ENCODE measurements around the gene PRRG1.
"Not testable (repeated sequence)": the region's sequence is repeated elsewhere in the genome, so short reads cannot be mapped to it uniquely, and the experiment has no call there.

The PRRG1 gene

DNA sequence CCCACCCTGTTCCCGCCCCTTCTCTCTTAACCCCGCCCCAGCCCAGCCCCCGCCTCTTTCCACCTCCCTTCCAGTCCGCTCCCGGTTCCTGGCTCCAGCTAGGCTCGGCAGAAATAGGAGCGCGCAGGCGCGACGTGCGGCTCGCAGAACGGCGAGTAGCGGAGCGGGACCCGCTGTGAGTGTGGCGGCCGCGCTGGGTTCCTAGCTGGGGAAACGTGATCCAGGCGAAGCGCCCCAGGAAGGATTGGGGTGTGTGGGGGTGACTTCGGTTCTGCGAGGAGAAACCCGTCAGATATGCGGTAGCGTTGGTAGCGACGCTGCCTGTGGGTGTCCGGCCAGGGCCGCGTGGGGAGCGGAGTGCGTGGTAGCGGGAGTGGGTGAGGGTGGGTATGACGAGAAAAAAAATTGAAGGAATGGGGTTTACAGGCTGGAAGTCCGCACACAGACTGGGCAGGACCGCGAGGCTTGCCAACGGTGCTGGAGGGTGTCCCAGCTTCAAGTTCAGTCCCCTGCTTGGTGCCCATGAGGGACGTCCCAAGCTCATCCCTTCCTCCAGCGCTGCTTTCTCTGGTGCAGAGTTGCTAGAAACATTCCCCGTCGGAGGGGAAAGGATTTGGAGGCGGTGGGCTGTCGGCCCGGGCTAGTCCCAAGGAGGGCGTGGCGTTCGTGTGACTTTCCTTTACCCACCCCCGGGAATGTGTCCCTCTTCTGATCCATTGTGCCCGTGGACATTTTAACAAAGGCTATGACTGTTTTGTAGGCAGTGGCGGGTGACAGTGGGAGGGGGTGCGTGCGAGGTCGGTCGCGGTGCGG is at the start of gene PRRG1:
TSS of gene PRRG1 (plus strand) at position 144 of the 813 bp plus-strand sequence. CDS start 56,886 bp downstream, outside the sequence.
- no peak for DNase-seq (ENCODE audit: low read depth)

GRCh38 chrX:37302569-37302968 is 46.6 kb upstream of the PRRG1 start:
- no peak for DNase-seq (ENCODE audit: low read depth)

GRCh38 chrX:37305238-37305637 is 43.9 kb upstream of the PRRG1 start:
- DNase-seq (ENCODE audit: low read depth) = not testable (repeated sequence)

DNA sequence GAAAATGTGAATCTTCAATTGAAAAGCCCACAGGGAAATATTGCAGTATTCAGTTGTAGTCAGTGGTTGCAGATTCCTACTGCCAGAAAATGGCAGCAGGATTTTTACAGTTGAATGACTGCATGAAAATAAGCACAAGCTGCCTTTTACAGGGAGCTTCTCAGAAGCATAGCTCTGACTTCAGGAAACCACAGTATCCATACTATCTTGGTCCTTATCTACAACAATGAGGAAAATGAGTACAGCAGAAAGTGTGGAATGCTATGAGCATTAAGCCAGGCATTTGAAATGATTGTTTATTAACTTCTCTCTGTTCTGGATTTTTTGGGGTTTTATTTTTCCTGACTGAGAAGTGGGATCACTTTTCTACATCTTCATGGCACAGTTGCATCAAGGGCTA is 34.6 kb upstream of the PRRG1 start:
- DNase-seq (ENCODE audit: low read depth) = no peak

DNA sequence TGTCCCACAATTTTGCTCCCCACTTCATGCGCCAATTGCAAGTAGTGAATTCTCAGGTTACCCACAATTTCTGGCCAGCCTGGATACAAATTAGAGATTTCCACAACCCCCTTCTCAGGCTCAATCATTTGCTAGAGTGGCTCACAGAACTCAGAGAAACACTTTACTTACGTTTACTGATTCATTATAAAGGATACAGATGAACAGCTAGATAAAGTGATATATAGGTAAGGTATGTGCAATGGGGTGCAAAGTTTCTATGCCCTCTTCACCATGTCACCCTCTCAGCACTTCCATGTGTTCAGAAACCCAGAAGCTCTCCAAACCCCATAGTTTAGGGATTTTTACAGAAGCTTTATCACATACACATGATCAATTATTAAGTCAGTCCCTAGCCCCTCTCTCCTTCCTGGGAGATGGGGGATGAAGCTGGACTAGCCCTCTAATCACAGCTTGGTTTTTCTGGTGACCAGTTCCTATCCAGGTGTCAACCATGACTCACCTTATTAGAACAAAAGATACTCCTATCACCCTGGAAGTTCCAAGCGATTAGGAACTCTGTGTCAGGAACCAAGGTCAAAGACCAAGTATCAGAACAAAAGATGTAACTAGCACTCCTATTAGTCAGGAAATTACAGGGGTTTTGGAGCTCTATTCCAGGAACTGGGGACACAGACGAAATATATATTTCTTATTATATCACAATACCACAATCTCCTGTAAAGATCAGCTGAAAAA is 33.5 kb upstream of the PRRG1 start:
- no peak for DNase-seq (ENCODE audit: low read depth)

- DNase-seq (ENCODE audit: low read depth) = no peak
Observed at GRCh38 chrX:37320541-37321203, 28.5 kb upstream of the PRRG1 start.

- DNase-seq (ENCODE audit: low read depth) = no peak
Observed at GRCh38 chrX:37330642-37331041, 18.5 kb upstream of the PRRG1 start.

- DNase-seq (ENCODE audit: low read depth) = no peak
Observed at GRCh38 chrX:37331546-37331945, 17.6 kb upstream of the PRRG1 start.

DNA sequence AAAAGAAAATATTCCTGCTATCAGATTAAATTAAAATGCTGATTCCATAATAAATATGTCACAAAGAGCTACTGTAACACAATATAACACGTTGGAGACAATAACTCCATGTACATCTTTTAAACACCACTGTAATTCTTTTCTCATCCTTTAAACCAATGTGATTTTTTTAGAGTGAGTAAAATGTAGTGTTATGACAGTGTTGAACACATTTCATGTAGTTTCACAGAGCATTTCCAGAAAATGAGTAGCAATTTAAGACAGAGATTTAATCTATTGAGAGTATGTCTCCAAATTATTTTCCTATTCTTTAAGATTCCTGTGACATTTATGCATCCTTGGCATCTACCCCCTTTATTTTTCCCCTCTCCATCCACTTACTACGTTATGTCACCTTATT is 17.1 kb upstream of the PRRG1 start:
- no peak for DNase-seq (ENCODE audit: low read depth)

DNA sequence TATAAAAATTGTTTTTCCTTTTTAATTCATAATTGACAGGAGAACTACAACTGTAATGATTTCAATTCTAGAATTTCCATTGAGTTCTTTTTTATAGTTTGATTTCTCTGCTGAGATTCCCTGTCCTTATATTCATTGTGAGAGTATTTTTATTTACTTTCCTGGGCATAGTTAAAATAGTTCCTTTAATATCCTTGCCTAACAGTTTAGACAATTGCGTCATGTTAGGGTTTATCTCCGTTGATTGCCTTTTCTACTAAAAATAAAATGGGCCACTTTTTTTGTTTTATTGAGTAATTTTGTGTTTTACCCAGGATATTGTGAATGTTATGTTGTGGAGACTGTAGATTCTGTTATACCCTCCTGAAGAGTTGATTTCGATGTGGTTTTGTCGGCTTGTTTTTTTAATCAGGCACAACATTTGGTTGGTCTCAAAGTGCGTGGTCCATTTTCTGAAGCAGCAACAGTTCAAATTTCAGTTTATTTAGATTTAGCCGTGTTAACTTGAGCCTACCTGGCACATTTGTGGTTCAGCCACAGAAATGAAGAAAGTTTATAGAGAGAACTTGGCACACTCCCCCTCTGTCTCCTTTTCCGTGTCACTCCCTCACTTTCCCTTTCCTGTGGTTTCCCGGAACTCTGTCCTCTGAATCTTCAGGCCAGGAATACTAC is 16.0 kb upstream of the PRRG1 start:
- no peak for DNase-seq (ENCODE audit: low read depth)

DNA sequence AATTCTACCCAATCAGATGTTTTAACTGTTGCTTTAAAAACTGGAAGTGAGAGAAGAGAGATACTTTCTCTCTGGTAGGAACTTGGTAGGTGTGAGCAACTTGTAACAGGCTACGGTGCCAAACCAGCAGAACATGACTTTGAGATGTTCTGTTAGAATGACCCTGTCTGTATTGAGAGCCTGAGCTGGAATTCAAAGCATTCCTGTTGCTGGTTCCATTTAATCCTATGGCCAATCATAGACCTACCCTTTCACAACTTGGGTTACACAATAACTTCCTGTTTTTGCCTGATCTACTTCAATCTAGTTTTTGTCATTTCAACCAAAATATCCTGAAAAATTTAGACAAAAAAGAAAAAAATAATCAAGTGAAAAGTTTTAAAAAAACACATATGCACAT is 1.7 kb upstream of the PRRG1 start:
- no peak for DNase-seq (ENCODE audit: low read depth)

GRCh38 chrX:37348231-37348970 is 763 bp upstream of the PRRG1 start:
- no peak for DNase-seq (ENCODE audit: low read depth)

DNA sequence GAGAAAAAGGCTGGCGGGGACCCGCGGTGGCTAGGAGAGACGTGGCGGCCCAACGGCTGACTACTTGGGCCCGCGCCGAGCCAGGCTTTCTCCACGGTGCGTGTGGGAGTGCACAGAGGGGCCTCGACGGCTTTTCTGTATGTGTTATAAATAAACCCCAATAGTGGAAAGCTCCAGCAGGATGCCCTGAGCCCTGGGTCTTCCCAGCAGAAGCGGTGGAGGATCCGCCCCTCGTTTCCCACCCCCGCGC is 268 bp upstream of the PRRG1 start:
- no peak for DNase-seq (ENCODE audit: low read depth)

DNA sequence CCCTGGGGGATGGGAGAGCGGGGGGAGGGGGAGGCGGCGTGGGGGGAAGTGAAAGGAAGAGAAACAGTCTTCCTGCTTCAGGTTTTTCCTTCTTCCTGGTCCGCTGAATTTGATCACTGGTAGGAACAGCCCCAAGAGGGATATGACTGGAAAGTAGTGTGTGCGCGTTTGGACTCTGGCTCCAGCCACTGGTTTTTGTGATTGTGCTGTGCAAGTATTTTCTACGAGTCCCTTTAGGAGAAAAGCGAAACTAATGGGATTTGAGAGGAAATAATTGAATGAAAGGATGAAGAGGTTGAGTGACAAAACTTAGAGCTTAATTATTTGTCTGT is 836 bp downstream of the PRRG1 start:
- DNase-seq (ENCODE audit: low read depth) = no peak

DNA sequence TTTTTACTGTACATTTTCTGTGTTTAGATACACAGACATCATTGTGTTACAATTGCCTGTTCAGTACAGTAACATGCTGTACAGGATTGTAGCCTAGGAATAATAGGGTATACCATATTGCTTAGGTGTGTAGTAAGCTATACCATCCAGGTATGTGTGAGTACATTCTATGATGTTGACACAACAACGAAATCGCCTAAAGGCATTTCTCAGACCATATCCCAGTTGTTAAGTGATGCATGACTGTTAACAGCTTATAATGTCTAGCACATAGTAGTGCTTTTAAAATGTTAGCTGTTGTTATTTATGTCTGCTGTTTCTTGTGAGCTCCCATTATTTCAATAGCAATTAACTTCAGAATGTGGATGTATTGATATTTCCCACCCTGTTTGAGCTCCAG is 4.5 kb downstream of the PRRG1 start:
- no peak for DNase-seq (ENCODE audit: low read depth)

DNA sequence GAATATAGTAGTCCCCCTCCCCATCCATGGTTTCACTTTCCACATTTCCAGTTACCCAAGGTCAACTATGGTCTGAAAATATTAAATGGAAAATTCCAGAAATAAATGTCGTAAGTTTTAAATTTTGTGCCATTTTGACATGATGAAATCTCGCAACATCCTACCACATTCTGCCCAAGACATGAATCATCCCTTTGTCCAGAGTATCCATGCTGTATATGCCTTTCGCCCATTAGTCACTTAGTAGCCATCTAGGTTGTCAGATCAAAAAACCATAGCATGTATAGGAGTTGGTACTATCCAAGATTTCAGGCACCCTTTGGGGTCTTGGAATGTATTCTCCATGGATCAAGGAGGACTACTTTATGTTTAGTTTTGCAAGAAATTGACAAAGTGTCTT is 8.3 kb downstream of the PRRG1 start:
- no peak for DNase-seq (ENCODE audit: low read depth)

GRCh38 chrX:37361596-37361995 is 12.4 kb downstream of the PRRG1 start:
- DNase-seq (ENCODE audit: low read depth) = no peak

- DNase-seq (ENCODE audit: low read depth) = no peak
Observed at GRCh38 chrX:37364666-37365065, 15.5 kb downstream of the PRRG1 start.

- no peak for DNase-seq (ENCODE audit: low read depth)
Observed at GRCh38 chrX:37367946-37368345, 18.8 kb downstream of the PRRG1 start.

DNA sequence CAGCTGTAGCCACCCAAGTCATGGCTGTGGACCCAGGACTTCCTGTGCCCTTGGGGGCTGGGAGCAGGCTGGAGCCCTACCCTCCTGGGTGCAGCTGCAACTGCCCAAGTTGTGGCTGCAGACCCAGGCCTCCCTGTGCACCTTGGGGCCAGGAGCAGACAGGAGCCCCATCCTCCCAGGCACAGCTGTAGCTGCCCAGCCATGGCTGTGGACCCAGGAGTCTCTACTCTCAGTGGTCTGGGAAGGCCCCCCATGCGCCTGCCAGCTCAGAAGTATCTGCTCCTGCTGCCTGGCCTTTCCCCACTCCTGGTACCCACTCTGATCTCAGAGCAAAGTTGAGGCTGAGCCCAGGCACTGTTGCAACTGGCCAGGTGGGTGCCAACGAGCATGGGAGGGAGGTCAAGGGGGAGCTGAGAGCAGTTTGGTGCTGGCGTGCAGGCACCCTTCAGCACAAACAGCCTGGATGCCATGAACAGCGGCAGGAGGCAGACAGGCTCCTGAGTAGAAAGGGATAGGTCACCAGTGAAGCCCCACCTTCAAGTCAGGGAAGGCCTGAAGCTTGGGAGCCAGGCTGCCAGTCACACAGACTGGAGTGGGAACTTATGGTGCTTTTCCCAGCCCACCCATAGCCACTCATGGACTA is 21.5 kb downstream of the PRRG1 start:
- DNase-seq (ENCODE audit: low read depth) = no peak

DNA sequence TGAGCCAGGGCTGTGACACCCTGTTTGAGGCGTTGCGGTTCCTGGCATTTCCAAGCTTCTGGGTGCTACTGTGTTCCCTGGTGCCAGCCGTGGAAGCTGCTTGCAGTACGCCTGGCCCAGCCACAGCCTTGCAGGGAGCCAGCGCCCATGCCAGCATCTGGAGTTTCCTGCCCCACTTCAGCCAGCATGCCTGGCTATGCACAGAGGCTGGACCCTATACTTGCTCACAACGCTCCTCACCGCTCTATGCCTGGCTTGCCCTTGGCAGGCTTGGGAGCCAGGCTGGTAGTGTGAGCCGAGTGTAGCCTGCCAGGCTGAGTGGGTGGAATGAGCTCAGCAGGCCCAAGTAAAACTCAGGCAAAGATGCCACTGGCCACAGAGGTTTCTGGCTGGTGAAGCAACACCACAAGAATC is 22.4 kb downstream of the PRRG1 start:
- DNase-seq (ENCODE audit: low read depth) = no peak

GRCh38 chrX:37378404-37378803 is 29.2 kb downstream of the PRRG1 start:
- no peak for DNase-seq (ENCODE audit: low read depth)

Data from stimulated activated CD8-positive, alpha-beta memory T cell treated with anti-CD3 and anti-CD28 coated beads, Interleukin-15, amount 100 ng/mL, for 1 hour (primary cell).